Brain microvascular endothelial cell (primary cell): ENCODE data around the gene CCNA2.

ENCODE experiments used
- DNase-seq: peaks from one replicate; pipeline ENCODE4 v3.0.0-alpha.2; 2020
- H3K27ac ChIP-seq: fragments of 250-450 bp; sonication (Bioruptor Pico); 2 replicates; pipeline ENCODE4 v1.5.1; 2020; ENCODE audit warnings: mild to moderate bottlenecking, moderate library complexity
- H3K27me3 ChIP-seq: fragments of 250-450 bp; sonication (Bioruptor Pico); replicated peaks from 2 replicates; pipeline ENCODE4 v1.5.1; 2020; ENCODE audit warnings: mild to moderate bottlenecking
- H3K36me3 ChIP-seq: fragments of 250-450 bp; sonication (Bioruptor Pico); replicated peaks from 2 replicates; pipeline ENCODE4 v1.5.1; 2020; ENCODE audit warnings: mild to moderate bottlenecking
- H3K4me3 ChIP-seq: 2 replicates; pipeline ENCODE4 v1.5.1; 2011; ENCODE audit warnings: low read depth, mild to moderate bottlenecking, control low read depth, low read length, moderate library complexity
- CTCF ChIP-seq: IDR thresholded peaks from 2 replicates; pipeline ENCODE4 v1.5.1; 2011; ENCODE audit warnings: low read depth, mild to moderate bottlenecking, moderate library complexity, low read length, control low read depth, inconsistent platforms; ENCODE audit errors: missing control alignments
- in situ Hi-C: cut with HindIII; loops from 2 replicates; pipeline ENCODE4 v1.10.0; 2017; ENCODE audit warnings: low sequenced_read_pairs, low pct_ligation_motif_present

The CCNA2 gene

GRCh38 chr4:121801715-121802075, 22.0 kb downstream of the CCNA2 start:
- H3K36me3 ChIP-seq: peaks cover 14% of the 10 kb centered on the region
- no peak for TF ChIP-seq CTCF
- DNase-seq: no peak
- in situ Hi-C loops: no loop called here
- no peaks in the 10 kb centered on the region for H3K27me3 ChIP-seq
- peak overlapping the region; percentile 100 for H3K4me3 ChIP-seq
- H3K27ac ChIP-seq: peak overlapping the region; percentile 64

GRCh38 chr4:121800961-121801714, 22.5 kb downstream of the CCNA2 start, which contains the start of gene EXOSC9:
Gene EXOSC9, plus strand, starts transcription at chr4:121801323. Its CDS starts 102 bp downstream, at chr4:121801425.
- peak; percentile 91 for DNase-seq

GRCh38 chr4:121800638-121800960, 23.1 kb downstream of the CCNA2 start:
- in situ Hi-C loops: no loop called here
- TF ChIP-seq CTCF: no peak
- peak overlapping the region; percentile 64 for H3K27ac ChIP-seq
- peak overlapping the region; percentile 100 for H3K4me3 ChIP-seq
- no peak for DNase-seq
- no peaks in the 10 kb centered on the region for H3K27me3 ChIP-seq
- H3K36me3 ChIP-seq: peaks cover 14% of the 10 kb centered on the region

More at GRCh38 chr4:121800961-121801714, 22.5 kb downstream of the CCNA2 start, which contains the start of gene EXOSC9:
- H3K36me3 ChIP-seq: peaks cover 14% of the 10 kb centered on the region
- peak within 1 kb of the TSS; percentile 64 for H3K27ac ChIP-seq
- no peaks in the 10 kb centered on the region for H3K27me3 ChIP-seq
- TF ChIP-seq CTCF: no peak
- peak within 1 kb of the TSS; percentile 100 for H3K4me3 ChIP-seq
- in situ Hi-C loops: no loop called here

GRCh38 chr4:121799867-121800501, 23.7 kb downstream of the CCNA2 start:
- no peak for DNase-seq
- H3K27me3 ChIP-seq: no peaks in the 10 kb centered on the region
- H3K36me3 ChIP-seq: peaks cover 11% of the 10 kb centered on the region
- no peak overlapping the region for H3K27ac ChIP-seq
- no peak for TF ChIP-seq CTCF
- H3K4me3 ChIP-seq: no peak overlapping the region
- in situ Hi-C loops: no loop called here

- Histone ChIP-seq H3K36me3 (peaks cover 7% of the 10 kb centered on the region), H3K4me3 (no peak overlapping the region), H3K27me3 (no peaks in the 10 kb centered on the region), H3K27ac (no peak overlapping the region)
- TF ChIP-seq CTCF: no peak
- in situ Hi-C loops: no loop called here
- no peak for DNase-seq
These were observed 24.4 kb downstream of the CCNA2 start for GRCh38 chr4:121799208-121799823.
